GM10266 (cell line): ENCODE results near the gene HTR3C.
"Not testable (repeated sequence)": the region's sequence is repeated elsewhere in the genome, so short reads cannot be mapped to it uniquely, and the experiment has no call there.

ENCODE experiments used
- DNase-seq: peaks from one replicate; pipeline ENCODE4 v3.0.0; 2012; ENCODE audit errors: extremely low spot score
- TF ChIP-seq, protein P1 (sequence below): IDR thresholded peaks from 2 replicates; pipeline ENCODE4 v1.5.1; 2012; ENCODE audit warnings: mild to moderate bottlenecking, low read depth; ENCODE audit not compliant: control insufficient read depth, insufficient read depth; ENCODE audit errors: missing control alignments

The HTR3C gene

DNA sequence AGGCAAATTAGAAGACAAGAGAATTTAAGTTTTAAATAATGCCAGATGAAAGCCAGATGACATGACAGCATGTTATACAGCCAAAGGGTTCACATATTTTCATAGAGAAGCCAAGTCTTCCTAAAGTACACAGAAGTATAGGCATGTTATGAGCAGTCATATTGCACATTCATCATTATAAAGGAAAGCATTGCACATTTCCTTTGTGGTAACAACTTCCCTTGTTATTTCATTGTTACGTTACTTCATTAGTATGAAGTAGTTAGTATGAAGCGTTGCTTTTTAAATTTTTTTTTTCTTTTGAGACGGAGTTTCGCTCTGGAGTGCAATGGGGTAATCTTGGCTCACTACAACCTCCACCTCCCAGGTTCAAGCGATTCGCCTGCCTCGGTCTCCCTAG, 30.5 kb upstream of the HTR3C start:
- no peak for DNase-seq
- TF ChIP-seq, protein P1, sequence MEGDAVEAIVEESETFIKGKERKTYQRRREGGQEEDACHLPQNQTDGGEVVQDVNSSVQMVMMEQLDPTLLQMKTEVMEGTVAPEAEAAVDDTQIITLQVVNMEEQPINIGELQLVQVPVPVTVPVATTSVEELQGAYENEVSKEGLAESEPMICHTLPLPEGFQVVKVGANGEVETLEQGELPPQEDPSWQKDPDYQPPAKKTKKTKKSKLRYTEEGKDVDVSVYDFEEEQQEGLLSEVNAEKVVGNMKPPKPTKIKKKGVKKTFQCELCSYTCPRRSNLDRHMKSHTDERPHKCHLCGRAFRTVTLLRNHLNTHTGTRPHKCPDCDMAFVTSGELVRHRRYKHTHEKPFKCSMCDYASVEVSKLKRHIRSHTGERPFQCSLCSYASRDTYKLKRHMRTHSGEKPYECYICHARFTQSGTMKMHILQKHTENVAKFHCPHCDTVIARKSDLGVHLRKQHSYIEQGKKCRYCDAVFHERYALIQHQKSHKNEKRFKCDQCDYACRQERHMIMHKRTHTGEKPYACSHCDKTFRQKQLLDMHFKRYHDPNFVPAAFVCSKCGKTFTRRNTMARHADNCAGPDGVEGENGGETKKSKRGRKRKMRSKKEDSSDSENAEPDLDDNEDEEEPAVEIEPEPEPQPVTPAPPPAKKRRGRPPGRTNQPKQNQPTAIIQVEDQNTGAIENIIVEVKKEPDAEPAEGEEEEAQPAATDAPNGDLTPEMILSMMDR, result no peak

DNA sequence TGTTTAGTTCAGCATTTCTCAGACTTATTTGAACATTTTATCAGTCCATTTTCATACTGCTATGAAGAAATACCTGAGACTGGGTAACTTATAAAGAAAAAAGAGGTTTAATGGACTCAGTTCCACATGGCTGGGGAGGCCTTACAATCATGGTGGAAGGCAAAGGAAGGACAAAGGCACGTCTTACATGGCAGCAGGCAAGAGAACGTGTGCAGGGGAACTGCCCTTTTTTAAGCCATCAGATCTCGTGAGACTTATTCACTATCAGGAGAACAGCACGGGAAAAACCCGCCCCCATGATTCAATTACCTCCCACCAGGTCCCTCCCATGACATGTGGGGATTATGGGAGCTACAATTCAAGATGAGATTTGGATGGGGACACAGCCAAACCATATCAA, 27.6 kb upstream of the HTR3C start:
- not testable (repeated sequence) for DNase-seq

DNA sequence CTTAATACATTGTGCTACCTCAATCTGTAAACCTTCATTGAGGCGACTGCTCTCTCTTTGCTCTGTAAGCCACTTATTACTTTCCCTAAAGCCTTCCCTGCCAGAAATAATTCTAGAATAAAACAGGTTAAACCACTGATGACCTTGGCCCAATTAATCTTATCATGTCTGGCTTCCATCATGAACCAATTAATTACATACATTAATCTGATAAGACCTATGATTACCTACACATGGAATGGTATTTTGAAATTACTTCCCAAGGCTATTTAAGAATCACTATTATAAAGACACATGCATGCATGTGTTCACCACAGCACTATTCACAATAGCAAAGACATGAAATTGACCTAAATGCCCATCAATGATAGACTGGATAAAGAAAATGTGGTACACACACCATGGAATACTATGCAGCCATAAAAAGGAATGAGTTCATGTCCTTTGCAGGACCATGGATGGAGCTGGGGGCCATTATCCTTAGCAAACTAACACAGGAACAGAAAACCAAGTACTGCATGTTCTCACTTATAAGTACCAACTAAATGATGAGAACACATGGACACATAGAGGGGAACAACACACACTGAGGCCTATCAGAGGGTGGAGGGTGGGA, 24.5 kb upstream of the HTR3C start:
- not testable (repeated sequence) for DNase-seq

DNA sequence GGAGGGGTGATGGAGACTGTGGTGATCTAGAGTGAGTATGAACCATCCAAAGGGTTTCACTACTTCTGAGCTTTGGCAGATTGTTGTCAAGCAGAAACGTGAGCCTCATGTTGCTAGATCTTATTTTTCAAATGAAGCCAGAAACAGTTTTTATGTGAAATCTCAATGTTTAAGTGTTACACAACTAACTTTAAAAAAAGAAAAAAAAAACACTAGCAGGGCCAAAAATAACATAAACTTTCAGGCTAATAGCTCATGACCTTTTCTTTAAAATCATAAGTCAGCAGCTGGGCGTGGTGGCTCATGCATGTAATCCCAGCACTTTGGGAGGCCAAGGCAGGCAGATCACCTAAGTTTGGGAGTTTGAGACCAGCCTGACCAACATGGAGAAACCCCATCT, 23.4 kb upstream of the HTR3C start:
- TF ChIP-seq, protein P1, result no peak

DNA sequence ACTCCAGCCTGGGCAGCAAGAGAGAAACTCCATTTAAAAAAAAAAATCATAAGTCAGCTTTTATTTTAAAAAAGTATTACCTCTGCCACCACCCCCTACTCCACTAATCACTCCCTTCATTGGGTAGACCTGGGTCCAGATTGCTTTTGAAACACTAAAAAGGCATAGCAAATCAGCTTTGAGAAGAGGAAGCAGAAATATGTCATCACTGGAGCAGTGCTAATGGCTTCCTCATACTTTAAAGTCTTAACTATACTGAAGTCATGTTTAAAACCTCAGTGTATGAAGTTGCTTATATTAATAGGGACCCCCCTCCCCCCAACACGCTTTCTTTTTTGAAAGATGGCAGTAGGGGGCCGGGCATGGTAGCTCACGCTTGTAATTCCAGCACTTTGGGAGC, 22.3 kb upstream of the HTR3C start:
- TF ChIP-seq, protein P1, result no peak
- DNase-seq, result no peak

More for the DNA sequence above, 23.4 kb upstream of the HTR3C start:
- no peak for DNase-seq

DNA sequence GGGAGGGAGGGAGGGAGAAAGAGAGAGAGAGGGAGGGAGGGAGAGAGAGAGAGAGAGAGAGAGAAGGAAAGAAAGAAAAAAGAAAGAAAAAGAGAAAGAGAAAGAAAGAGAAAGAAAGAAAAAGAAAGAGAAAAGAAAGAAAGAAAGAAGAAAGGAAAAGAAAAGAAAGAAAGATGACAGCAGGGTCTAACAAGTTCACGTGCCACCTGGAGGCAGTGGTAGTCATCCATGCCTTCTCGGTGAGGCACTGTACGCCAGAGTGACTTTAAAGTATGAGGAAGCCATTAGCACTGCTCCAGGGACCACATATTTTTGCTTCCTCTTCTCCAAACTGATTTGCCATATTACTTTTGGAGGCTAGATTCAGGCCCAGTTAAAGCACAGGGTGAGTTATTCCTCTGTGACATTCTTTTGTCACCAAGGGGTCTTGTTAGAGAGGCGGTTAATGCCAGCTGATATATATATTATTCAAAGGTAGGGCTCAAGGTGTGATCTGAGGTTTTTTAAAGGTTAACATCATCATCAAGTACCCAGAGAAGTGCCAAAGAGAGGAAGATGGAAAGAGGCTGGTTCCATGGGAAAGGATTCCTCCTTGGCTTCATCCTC, 21.6 kb upstream of the HTR3C start, which contains the start of gene HTR3D:
HTR3D (plus strand) TSS at position 556 of the 606 bp plus-strand sequence; CDS start at position 556, 0 bp downstream.
- DNase-seq, result no peak

DNA sequence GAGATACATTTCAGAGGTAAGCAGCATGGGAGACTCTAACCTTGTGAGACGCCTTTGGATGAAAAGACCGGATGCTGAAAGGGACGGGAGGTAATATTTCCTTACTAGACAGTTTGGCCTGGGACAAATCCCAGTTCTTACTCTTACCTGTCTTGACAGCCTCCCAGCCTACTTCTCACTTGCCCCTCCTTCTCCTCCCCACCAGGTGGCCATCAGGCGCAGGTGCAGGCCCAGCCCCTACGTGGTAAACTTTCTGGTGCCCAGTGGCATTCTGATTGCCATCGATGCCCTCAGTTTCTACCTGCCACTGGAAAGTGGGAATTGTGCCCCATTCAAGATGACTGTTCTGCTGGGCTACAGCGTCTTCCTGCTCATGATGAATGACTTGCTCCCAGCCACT, 15.0 kb upstream of the HTR3C start:
- no peak for DNase-seq
- TF ChIP-seq, protein P1, result no peak

More for the DNA sequence above, 21.6 kb upstream of the HTR3C start, which contains the start of gene HTR3D:
- TF ChIP-seq, protein P1, result no peak

DNA sequence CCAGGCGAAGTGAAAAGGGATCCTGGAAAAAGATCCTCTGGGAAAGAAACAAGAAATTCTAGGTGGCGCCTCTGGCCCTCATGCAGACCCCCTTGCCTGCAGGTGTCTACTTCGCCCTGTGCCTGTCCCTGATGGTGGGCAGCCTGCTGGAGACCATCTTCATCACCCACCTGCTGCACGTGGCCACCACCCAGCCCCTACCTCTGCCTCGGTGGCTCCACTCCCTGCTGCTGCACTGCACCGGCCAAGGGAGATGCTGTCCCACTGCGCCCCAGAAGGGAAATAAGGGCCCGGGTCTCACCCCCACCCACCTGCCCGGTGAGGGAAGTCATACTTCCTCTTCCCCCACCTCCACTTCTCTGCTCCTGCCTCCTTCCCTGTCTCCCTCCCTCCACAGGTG, 14.5 kb upstream of the HTR3C start:
- not testable (repeated sequence) for DNase-seq

DNA sequence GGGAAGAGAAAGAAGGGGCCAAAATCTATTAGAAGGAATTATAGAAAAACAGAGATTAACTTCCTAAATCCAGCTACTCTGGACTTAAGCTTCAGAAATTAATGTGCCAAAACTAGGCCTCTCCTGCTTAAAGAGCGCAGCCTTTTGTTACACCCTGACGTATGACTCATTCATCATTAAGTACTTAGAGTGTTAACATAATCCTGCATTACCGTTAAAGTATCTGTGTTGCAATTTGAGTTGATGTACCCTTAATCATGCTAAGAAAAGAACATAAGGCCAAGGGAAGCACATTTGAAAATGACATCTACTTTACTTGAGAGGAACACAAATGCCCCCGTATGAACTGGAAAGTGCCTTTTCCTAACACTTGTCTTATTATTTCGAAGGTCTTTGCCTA, 13.4 kb upstream of the HTR3C start:
- DNase-seq, result no peak
- TF ChIP-seq, protein P1, result no peak
